ENCODE data around the gene GAREM2.

GAREM2 gene

DNA sequence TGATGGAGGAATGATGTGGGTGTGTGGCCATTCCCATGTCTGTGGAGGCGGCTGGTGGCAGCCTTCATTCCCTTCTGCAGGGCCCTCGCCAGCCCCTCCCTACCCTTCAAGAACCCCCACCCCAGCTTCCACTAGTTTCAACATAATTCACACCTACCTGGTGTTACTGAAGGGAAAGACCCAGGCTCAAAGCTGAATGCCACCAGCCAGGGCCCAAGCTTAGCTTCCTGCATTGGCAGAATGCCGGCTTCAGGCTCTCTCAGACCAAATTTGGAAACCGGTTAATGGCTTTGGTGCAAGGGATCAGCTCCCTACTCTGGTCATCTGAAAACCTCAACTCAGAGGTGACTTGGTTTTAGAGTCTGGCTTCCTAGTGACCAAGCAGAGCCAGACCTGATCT, 16.9 kb downstream of the GAREM2 start:
- no peak for DNase-seq

GRCh38 chr2:26190369-26190768, 17.5 kb downstream of the GAREM2 start:
- no peak for DNase-seq

GRCh38 chr2:26191316-26192159, 18.6 kb downstream of the GAREM2 start:
- no peak for DNase-seq

- DNase-seq: no peak
Measured at GRCh38 chr2:26193578-26194231, 20.8 kb downstream of the GAREM2 start.

DNA sequence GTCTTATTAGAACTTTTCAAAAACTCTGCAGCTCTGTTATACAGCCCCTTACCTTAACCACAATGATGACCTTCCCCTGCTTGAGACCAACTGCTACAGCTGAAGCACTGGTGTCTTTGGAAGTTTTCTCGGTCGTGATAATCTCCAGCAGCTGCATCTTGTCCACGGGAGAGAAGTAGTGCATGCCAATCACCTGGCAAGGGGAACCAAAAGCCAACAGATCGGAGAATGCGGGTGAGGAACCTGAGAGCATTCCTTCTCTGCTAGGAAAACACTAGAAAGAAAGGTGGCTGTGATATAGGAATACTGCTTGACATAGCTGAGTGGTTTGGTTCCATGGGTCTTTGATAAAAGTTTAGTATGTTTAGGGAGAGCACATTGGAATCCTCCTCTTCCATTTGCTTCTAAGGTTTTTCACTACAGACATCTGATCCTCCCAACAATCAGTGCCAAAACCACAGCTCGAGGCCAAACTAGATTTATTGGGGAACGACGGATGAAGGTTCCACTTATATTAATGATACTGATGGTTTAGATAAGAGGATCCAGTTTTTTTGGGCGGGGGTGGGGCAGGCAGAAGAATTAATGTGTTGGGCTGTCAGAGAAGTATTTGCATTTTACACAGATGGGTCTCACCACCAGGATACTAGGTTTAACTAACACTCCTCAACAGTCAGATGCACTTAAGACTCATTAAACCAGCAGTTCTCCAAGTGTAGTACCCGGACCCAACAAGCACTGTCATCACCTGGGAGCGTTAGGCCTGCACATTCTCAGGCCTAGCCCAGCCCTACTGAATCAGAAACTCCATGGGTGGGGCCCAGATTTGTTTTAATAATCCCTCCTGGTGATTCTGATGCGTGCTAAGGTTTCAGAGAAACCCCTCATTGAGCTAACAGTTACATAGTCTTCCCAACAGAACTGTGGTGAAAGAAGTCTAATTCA, 22.4 kb downstream of the GAREM2 start:
- no peak for DNase-seq

DNA sequence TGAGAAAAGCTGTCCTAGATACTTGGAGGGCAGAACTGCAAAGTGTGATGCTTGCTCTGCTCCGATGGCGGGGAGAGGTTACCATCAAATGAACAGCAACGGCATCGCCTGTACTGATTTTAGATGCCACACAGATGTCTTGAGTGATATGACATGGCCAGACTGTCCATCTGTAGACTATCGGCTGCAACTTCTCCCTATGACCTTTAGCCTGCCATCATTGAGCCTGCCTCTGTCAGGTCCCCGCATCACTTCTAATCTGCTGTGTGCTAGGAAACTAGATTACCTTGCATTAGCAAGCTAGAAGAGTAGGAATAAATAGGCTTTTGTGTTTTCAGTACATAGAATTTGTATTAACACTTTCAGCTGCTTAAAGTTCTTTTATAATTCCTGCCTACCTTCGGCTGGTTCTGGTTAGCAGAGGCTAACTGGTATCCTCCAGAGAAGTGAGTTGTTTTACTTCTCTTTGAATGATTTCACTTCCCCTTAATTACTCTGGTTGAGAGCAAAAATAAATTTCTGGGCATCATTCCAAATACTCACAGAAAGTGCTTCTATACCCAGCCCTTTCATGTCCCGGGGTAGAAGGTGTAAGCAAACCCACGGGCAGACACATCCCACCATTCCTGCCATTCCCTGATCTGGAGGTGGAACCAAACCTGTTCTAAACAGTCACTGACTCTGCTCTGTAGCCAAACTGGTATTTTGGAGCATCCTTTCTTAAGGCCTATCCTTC, 24.0 kb downstream of the GAREM2 start:
- DNase-seq: no peak

DNA sequence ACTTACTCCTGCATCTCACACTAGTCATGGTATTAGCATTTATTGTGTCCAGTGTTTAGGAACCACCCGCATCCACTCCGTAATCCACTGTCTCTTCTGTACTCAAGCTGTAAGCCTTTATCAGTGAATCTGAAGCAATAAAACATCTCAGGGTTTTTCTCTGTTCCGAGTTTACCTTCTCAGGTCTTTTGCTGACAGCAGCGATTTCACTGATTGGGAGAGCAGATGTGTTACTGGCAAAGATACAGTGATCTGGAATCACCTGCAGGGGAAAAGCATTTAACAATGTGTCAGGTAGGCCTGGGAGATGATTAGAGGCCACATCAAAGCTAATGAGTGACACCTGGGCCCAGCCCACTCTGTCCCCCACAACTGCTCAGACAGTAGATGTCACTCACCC, 24.6 kb downstream of the GAREM2 start:
- no peak for DNase-seq

DNA sequence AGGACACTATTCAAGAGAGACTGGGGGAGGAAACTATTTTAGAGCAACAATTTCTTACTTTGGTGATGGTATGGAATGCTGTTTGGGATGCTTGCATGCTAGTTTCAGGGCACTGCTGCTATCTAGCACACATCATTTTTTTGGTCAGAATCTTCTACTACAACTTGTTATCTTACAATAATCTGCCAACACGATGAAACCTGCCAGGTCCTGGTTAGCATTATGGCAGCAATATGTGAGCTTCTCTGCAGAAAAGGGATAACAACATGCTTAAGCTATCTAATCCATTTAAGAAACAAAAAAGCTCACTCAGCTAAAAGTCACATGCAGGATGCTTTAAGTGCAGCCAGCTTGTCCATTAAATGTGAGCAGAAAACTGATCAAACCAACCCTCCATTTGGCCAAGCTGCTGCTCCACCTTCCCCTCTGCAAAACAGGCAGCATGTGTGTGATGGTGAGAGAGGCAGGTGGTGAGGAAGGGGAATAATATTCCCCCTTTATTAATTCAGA, 30.1 kb downstream of the GAREM2 start:
- DNase-seq: no peak

DNA sequence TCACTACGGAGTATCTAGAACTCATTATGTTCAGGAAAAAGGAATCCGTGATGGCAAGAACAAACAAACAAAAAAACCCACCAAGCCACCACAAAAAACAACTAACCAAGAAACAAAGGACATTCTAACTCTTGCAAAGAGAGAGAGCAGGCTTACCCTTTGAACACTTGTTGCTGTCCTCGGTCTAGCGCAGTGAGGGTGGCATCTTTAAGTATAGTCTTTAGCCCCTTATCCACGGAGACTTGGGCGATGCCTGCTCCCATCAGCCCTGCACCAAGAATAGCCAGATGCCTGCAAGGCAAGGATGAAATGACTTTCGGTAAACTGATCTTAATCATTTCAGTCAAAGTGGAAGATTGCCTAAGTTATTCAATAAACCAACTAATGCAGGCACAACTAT, 31.0 kb downstream of the GAREM2 start:
- DNase-seq: no peak

GRCh38 chr2:26212011-26212410, 39.1 kb downstream of the GAREM2 start:
- no peak for DNase-seq

DNA sequence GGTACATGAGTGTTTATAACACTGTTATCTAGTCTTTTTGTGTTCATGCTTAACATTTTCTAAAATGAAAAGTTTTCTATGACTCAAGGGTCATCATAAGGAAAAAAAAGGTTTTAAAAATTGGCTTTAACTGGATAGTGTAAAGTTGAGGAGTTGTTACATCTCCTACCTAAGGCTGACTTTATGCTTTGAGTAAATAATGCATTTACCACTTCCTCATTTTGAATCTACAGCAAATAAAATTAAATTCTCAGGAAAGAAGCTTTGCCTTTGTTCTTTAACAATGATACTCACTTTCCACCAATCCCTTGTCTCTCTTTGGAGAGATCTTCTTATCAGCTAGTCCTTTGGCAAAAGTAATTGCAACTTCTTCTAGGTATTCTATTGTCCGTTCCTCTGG, 41.9 kb downstream of the GAREM2 start:
- no peak for DNase-seq

- no peak for DNase-seq
Measured at GRCh38 chr2:26215833-26216232, 42.9 kb downstream of the GAREM2 start.

DNA sequence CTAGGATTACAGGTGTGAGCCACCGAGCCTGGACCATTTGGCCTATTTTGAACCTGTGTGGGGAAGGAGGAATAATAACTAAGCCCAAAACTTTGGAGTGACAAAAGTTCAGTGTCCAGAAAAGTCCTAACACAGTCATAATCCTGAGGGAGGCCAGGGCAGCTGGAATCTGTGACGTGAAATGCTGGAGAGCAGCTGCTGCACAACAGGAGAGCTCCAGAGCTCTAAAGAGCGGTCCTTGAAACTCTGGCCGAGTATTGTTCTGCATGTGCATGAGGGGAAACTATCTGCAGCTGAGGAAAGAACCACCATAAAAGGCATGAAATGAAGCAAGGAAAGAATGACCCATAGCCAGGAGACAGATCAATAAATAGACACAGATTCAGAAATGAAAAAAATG, 43.7 kb downstream of the GAREM2 start:
- no peak for DNase-seq

DNA sequence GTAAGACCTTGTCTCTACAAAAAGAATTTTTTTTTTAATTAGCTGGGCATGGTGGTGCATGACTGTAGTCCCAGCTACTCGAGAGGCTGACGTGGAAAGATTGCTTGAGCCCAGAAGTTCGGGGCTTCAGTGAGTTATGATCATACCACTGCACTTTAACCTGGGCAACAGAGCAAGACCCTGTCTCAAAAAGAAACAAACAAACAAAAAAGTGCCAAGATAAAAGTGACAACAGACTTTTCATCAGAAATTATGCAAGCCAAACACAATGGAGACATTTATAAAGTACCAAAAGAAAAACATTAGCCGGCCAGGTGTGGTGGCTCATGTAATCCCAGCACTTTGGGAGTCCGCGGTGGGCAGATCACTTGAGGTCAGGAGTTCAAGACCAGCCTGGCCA, 44.8 kb downstream of the GAREM2 start:
- no peak for DNase-seq

- DNase-seq: no peak
Measured at GRCh38 chr2:26223018-26223417, 50.1 kb downstream of the GAREM2 start.

DNA sequence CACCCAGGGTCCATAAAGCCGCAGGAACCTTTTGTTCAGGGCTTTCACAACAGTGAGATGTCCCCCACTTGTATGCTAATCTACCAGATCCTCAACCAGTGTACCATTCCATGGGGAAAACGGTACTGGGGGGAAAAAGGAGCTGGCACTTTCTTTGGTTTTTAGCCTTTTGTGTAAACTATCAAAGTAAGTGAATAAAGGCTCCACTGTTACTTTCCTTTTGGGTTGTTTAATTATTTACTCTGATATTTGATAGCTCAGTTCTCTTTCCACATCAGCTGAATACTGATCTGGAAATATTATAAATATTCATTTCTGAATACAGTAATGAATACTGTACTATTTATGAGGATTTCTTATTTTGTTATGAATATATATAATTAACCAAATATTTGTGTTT, 51.2 kb downstream of the GAREM2 start:
- no peak for DNase-seq

DNA sequence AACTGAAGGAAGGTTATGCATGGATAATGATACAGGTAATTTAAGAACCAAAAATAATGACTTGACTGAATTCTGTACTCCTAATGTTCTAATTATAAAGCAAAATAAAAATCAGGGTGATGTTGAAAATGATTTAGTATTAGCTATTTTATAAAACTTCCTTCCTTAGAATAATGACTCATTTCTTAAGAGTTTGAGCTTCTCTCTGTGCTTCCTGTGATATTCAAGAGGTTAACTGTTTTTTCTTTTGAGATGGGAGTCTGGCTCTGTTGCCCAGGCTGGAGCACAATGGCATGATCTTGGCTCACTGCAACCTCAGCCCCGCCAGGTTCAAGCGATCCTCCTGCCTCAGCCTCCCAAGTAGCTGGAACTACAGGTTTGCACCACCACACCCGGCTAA, 56.7 kb downstream of the GAREM2 start:
- no peak for DNase-seq

- DNase-seq: no peak
Measured at GRCh38 chr2:26230806-26231205, 57.9 kb downstream of the GAREM2 start.

- DNase-seq: no peak
Measured at GRCh38 chr2:26235089-26235488, 62.2 kb downstream of the GAREM2 start.

GRCh38 chr2:26237868-26238267, 65.0 kb downstream of the GAREM2 start:
- no peak for DNase-seq

DNA sequence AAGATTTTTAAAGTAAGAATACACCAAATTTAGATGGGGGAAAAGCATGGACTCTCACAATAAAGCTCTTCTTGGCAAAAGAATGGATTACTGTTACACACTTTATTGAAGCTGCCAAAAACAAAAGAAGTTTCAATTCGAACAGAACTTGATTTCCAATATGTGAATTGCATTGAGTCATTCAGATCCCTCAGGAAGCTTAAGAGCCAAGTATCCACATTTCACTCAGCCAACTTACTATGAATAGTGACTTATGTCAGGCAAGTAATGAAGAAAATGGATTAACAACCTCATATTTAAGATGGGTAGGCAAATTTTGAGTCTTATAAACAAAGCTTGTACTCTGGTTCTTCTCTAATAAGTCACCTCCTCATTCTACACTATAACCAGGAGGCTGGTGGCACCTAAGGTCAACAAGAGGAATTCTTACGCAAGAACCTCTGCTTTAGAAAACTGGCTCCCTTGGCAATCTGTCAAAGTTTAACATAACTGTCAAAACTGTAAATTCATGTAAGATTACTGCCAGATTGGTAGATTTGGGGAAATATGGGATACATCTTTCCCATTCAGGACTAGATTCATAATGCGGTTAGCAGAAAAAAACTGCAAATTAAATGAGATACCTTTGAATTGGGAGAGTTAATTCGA, 65.5 kb downstream of the GAREM2 start:
- DNase-seq: no peak
